RWPE2 (cell line): ENCODE data around the gene LMBR1L.

Experiments used
- ATAC-seq: fragments of 200-7000 bp; cut with Tn5 transposase; 3 replicates; pipeline ENCODE4 v1.9.1; 2021; ENCODE audit warnings: low read depth
- DNase-seq: peaks from one replicate; pipeline ENCODE4 v3.0.0-alpha.2; 2020; ENCODE audit warnings: low spot score
- H3K27ac ChIP-seq: fragments of 450-650 bp; 2 replicates; pipeline ENCODE4 v1.5.1; 2017; ENCODE audit warnings: mild to moderate bottlenecking; ENCODE audit not compliant: poor library complexity, severe bottlenecking
- H3K27me3 ChIP-seq: fragments of 250-450 bp; sonication (Bioruptor Pico); 2 replicates; pipeline ENCODE4 v1.5.1; 2021; ENCODE audit warnings: mild to moderate bottlenecking, moderate library complexity; ENCODE audit not compliant: insufficient read depth, poor library complexity, severe bottlenecking
- H3K36me3 ChIP-seq: fragments of 250-450 bp; sonication (Bioruptor Pico); 2 replicates; pipeline ENCODE4 v1.5.1; 2020; ENCODE audit warnings: low read depth, mild to moderate bottlenecking, moderate library complexity
- H3K4me1 ChIP-seq: fragments of 250-450 bp; sonication (Bioruptor Pico); 2 replicates; pipeline ENCODE4 v1.5.1; 2021; ENCODE audit warnings: mild to moderate bottlenecking, moderate library complexity; ENCODE audit not compliant: insufficient read depth, poor library complexity, severe bottlenecking
- H3K4me3 ChIP-seq: fragments of 250-450 bp; sonication (Bioruptor Pico); 2 replicates; pipeline ENCODE4 v1.5.1; 2021; ENCODE audit warnings: mild to moderate bottlenecking, moderate library complexity; ENCODE audit not compliant: severe bottlenecking
- H3K9me3 ChIP-seq: fragments of 250-450 bp; sonication (Bioruptor Pico); 2 replicates; pipeline ENCODE4 v1.5.1; 2021; ENCODE audit warnings: mild to moderate bottlenecking, moderate library complexity; ENCODE audit not compliant: severe bottlenecking
- CTCF ChIP-seq: fragments of 450-650 bp; IDR thresholded peaks from one replicate; pipeline ENCODE4 v1.5.1; 2017; ENCODE audit warnings: mild to moderate bottlenecking, moderate library complexity; ENCODE audit not compliant: poor library complexity, severe bottlenecking

Gene LMBR1L

GRCh38 chr12:49092086-49092815, 18.4 kb downstream of the LMBR1L start:
- no peak overlapping the region for H3K4me3 ChIP-seq
- DNase-seq, result no peak
- H3K27me3 ChIP-seq, result peaks cover 68% of the 10 kb centered on the region
- TF ChIP-seq CTCF, result peak; percentile 52
- H3K4me1 ChIP-seq, result peaks cover 3% of the 10 kb centered on the region
- ATAC-seq, result peak; percentile 32; the same call in 2 of the 3 replicates
- no peaks in the 10 kb centered on the region for H3K9me3 ChIP-seq
- H3K36me3 ChIP-seq, result no peaks in the 10 kb centered on the region
- H3K27ac ChIP-seq, result no peak overlapping the region

GRCh38 chr12:49091836-49092085, 18.9 kb downstream of the LMBR1L start:
- no peak overlapping the region for H3K27ac ChIP-seq
- H3K27me3 ChIP-seq, result peaks cover 68% of the 10 kb centered on the region
- ATAC-seq (peak; percentile 19; the same call in 1 of the 3 replicates), DNase-seq (no peak)
- H3K4me1 ChIP-seq, result peaks cover 3% of the 10 kb centered on the region
- TF ChIP-seq CTCF, result no peak
- no peak overlapping the region for H3K4me3 ChIP-seq
- no peaks in the 10 kb centered on the region for H3K36me3 ChIP-seq
- no peaks in the 10 kb centered on the region for H3K9me3 ChIP-seq

- Histone ChIP-seq H3K27ac (no peak overlapping the region), H3K36me3 (no peaks in the 10 kb centered on the region), H3K4me1 (peaks cover 3% of the 10 kb centered on the region), H3K4me3 (no peak overlapping the region), H3K27me3 (peaks cover 68% of the 10 kb centered on the region), H3K9me3 (no peaks in the 10 kb centered on the region)
- TF ChIP-seq CTCF, result no peak
- DNase-seq, result no peak
- no peak for ATAC-seq
Measured at GRCh38 chr12:49091056-49091835, 19.4 kb downstream of the LMBR1L start.

- Histone ChIP-seq H3K27ac (no peak overlapping the region), H3K4me3 (peak overlapping the region; percentile 0), H3K36me3 (no peaks in the 10 kb centered on the region), H3K27me3 (peaks cover 68% of the 10 kb centered on the region), H3K9me3 (no peaks in the 10 kb centered on the region), H3K4me1 (peaks cover 3% of the 10 kb centered on the region)
- ATAC-seq (no peak), DNase-seq (no peak)
- TF ChIP-seq CTCF, result no peak
Measured at GRCh38 chr12:49089821-49090773, 20.6 kb downstream of the LMBR1L start.
